OCI-LY7 (cell line): ENCODE measurements around the gene STK32A.

Experiments used
- CTCF ChIP-seq: fragments of 200-600 bp; sonication (generic); conservative IDR thresholded peaks from 2 replicates; pipeline ENCODE4 v1.5.1; 2014; ENCODE audit warnings: mild to moderate bottlenecking, antibody characterized with exemption, low read length, moderate library complexity, mixed read lengths
- EZH2phosphoT487 ChIP-seq: fragments of 200-600 bp; sonication (generic); IDR thresholded peaks from 2 replicates; pipeline ENCODE4 v1.6.1; 2018; ENCODE audit warnings: low read depth, borderline replicate concordance, mild to moderate bottlenecking, mixed run types, antibody characterized with exemption, low read length, moderate library complexity, mixed read lengths

GRCh38 chr5:147359581-147359980, 124.8 kb downstream of the STK32A start:
- TF ChIP-seq CTCF (no peak), EZH2phosphoT487 (no peak)
